A549 (cell line): ENCODE measurements around the gene HJV. TPM values are rescaled to one million over a fixed set of nuclear protein-coding genes. Genes with fewer than 3 reads are reported as not detected.

Source experiments
- ATAC-seq, 2 experiments: fragments of 200-7000 bp in 1 of 2; fragments of >200 bp in 1 of 2; cut with Nextera tagmentation in 1 of 2; cut with Tn5 transposase in 1 of 2; 3 replicates each; pipeline versions ENCODE4 v1.8.0 to v1.9.1; 2018 to 2020; ENCODE audit warnings: mild to moderate bottlenecking in 1 of 2, moderate library complexity in 1 of 2
- CTCF ChIA-PET: fragments of 300-600 bp; sonication (Branson Sonifier 250); formaldehyde crosslinking; extraction: SDS; loops from one replicate; lab custom pipeline; 2021; ENCODE audit warnings: antibody characterized with exemption, inconsistent platforms; lab: Yijun Ruan, JAX
- POLR2A ChIA-PET: fragments of 350-600 bp; formaldehyde crosslinking; extraction: SDS; loops from one replicate; lab custom pipeline; 2021; ENCODE audit warnings: antibody characterized with exemption, inconsistent platforms; lab: Yijun Ruan, JAX
- DNase-seq, 2 experiments: peaks; one replicate each; pipeline versions ENCODE4 v3.0.0 to v3.0.0-alpha.2; 2011 to 2016; ENCODE audit warnings: low read depth in 1 of 2, low spot score in 1 of 2
- FAIRE-seq: peaks from 2 replicates; lab custom pipeline; 2011; peaks lifted over from hg19 to GRCh38; lab: Jason Lieb, UNC
- H3K27ac ChIP-seq, 2 experiments: fragments of >200 bp; sonication (Bioruptor Twin); formaldehyde crosslinking; 3 replicates each; pipeline ENCODE4 v1.5.1; 2016 to 2017
- H3K4me1 ChIP-seq: fragments of >200 bp; sonication (Bioruptor Twin); formaldehyde crosslinking; 3 replicates; pipeline ENCODE4 v1.6.1; 2016
- H3K4me2 ChIP-seq: fragments of >200 bp; sonication (Bioruptor Twin); formaldehyde crosslinking; 3 replicates; pipeline ENCODE4 v1.6.1; 2016
- H3K4me3 ChIP-seq: fragments of >200 bp; sonication (Bioruptor Twin); formaldehyde crosslinking; 3 replicates; pipeline ENCODE4 v1.5.1; 2016
- H3K9me3 ChIP-seq: fragments of >200 bp; sonication (Bioruptor Twin); formaldehyde crosslinking; 3 replicates; pipeline ENCODE4 v1.6.1; 2016
- ATOH8 ChIP-seq: fragments of 250-450 bp; sonication (Bioruptor Pico); IDR thresholded peaks from 2 replicates; pipeline ENCODE4 v1.5.0; 2020; ENCODE audit warnings: low read depth, mild to moderate bottlenecking, moderate library complexity
- BCL3 ChIP-seq: fragments of >200 bp; sonication (Bioruptor Twin); formaldehyde crosslinking; IDR thresholded peaks from 3 replicates; pipeline ENCODE4 v1.6.1; 2016
- CEBPB ChIP-seq, 2 experiments: fragments of >200 bp in 1 of 2; sonication (Bioruptor Twin) in 1 of 2; formaldehyde crosslinking in 1 of 2; IDR thresholded peaks; 2 replicates each; pipeline ENCODE4 v1.6.1; 2012 to 2016
- FOXS1 ChIP-seq: fragments of 250-450 bp; sonication (Bioruptor Pico); IDR thresholded peaks from 2 replicates; pipeline ENCODE4 v1.5.0; 2020; ENCODE audit warnings: mild to moderate bottlenecking, moderate library complexity
- HOXB5 ChIP-seq: fragments of 250-450 bp; sonication (Bioruptor Pico); IDR thresholded peaks from 2 replicates; pipeline ENCODE4 v1.5.0; 2020; ENCODE audit warnings: mild to moderate bottlenecking, moderate library complexity
- JUN ChIP-seq, 2 experiments: fragments of >200 bp; sonication (Bioruptor Twin); formaldehyde crosslinking; IDR thresholded peaks; 2 replicates in 1 of 2; 3 replicates in 1 of 2; pipeline ENCODE4 v1.6.1; 2016 to 2017
- NFE2L2 ChIP-seq: fragments of 150-350 bp; conservative IDR thresholded peaks from 2 replicates; pipeline ENCODE4 v1.6.1; 2014; ENCODE audit warnings: low read length
- PHF8 ChIP-seq: fragments of 200-600 bp; sonication (generic); IDR thresholded peaks from 2 replicates; pipeline ENCODE4 v1.6.1; 2016; ENCODE audit warnings: low read depth, mild to moderate bottlenecking, antibody characterized with exemption, moderate library complexity, borderline replicate concordance
- RARB ChIP-seq: fragments of 250-450 bp; sonication (Bioruptor Pico); IDR thresholded peaks from 2 replicates; pipeline ENCODE4 v1.8.0; 2021; ENCODE audit warnings: mild to moderate bottlenecking, moderate library complexity
- ZFP36 ChIP-seq: fragments of 450-650 bp; IDR thresholded peaks from 2 replicates; pipeline ENCODE4 v1.6.1; 2014; ENCODE audit warnings: borderline replicate concordance; ENCODE audit not compliant: partially characterized antibody
- ZNF302 ChIP-seq: fragments of 250-450 bp; sonication (Bioruptor Pico); IDR thresholded peaks from 2 replicates; pipeline ENCODE4 v1.9.0; 2021; ENCODE audit warnings: inconsistent platforms, mild to moderate bottlenecking, moderate library complexity
- WGBS: methylation state at CpG from one replicate; pipeline ENCODE4 v1.1.6; 2017; ENCODE audit errors: missing lambda C conversion rate; 5-methylcytosine and 5-hydroxymethylcytosine counted together
- polyA plus RNA-seq, 4 experiments: library from polyadenylated mRNA; depleted of rRNA in 3 of 4; stranded (reverse); fragments of >200 nt; fragmentation: RNase III in 1 of 4; extraction: RNeasy Plus Mini Kit Qiagen cat#74134 plus additional on column Dnase treatment in 1 of 4; gene quantifications; 2 replicates in 3 of 4; 3 replicates in 1 of 4; pipeline ENCODE4 v1.2.3, GENCODE V29; 2011 to 2017
- small RNA-seq, 6 experiments: library from RNA; depleted of rRNA; stranded (forward); fragments of <200 nt; gene quantifications; one replicate each; pipeline ENCODE3, GENCODE V24; 2012
- TF ChIP-seq, protein P1 (sequence below): fragments of >200 bp; sonication (Bioruptor Twin); formaldehyde crosslinking; IDR thresholded peaks from 3 replicates; pipeline ENCODE4 v1.5.1; 2016

HJV gene
- polyA plus RNA-seq, 2 of the 4 experiments (the other 2 are of a cell fraction): not detected

DNA sequence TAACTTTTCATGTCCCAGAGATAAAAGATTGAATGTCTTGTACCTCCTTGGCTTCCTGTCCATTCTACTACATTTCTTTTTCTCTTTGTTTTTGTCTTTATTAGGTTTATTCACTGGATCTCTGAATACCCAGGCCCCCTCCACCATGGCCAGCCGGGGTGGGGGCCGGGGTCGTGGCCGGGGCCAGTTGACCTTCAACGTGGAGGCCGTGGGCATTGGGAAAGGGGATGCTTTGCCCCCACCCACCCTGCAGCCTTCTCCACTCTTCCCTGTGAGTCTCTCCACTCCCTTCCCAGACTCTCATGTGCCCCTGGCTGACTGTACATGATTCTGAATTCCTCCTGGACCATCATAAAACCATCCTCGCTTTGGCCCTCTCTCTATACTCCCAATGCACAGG, 46.8 kb downstream of the HJV start (continued):
- TF ChIP-seq BCL3 (no peak), ZFP36 (no peak)

GRCh38 chr1:145972580-145972979, 49.0 kb downstream of the HJV start:
- WGBS: 32% methylated on average over 7 of the region's 7 CpGs
- peak overlapping the region; percentile 31; the same call in 2 of the 3 replicates for H3K4me2 ChIP-seq
- FAIRE-seq (no peak), DNase-seq (peak in 1 of 2 experiments; percentile 42), ATAC-seq (peak; percentile 55 to 58; a peak in 3 of 6 replicates)
- ChIA-PET POLR2A (no interaction called here), CTCF (interaction anchor here (1.1 to 2.4 kb wide), 3 partner anchors 34 to 110 kb away, joined by 3 to 13 read pairs (median 7); no protein-coding TSS in a partner anchor)
- TF ChIP-seq ZNF302: no peak
- TF ChIP-seq, protein P1, sequence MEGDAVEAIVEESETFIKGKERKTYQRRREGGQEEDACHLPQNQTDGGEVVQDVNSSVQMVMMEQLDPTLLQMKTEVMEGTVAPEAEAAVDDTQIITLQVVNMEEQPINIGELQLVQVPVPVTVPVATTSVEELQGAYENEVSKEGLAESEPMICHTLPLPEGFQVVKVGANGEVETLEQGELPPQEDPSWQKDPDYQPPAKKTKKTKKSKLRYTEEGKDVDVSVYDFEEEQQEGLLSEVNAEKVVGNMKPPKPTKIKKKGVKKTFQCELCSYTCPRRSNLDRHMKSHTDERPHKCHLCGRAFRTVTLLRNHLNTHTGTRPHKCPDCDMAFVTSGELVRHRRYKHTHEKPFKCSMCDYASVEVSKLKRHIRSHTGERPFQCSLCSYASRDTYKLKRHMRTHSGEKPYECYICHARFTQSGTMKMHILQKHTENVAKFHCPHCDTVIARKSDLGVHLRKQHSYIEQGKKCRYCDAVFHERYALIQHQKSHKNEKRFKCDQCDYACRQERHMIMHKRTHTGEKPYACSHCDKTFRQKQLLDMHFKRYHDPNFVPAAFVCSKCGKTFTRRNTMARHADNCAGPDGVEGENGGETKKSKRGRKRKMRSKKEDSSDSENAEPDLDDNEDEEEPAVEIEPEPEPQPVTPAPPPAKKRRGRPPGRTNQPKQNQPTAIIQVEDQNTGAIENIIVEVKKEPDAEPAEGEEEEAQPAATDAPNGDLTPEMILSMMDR: no peak
- TF ChIP-seq FOXS1: no peak
- TF ChIP-seq CEBPB (IDR thresholded peaks at IDR 0.05): peak; percentile 64 to 65
- TF ChIP-seq NFE2L2: no peak
- 0 out of 5 replicates have a peak, but pooled peaks of 1 of the 2 experiments have one; percentile 41 for TF ChIP-seq JUN (IDR thresholded peaks at IDR 0.05)
- TF ChIP-seq PHF8: no peak
- TF ChIP-seq HOXB5 (CRISPR knock-in tag): no peak
- TF ChIP-seq RARB (CRISPR knock-in tag): no peak
- TF ChIP-seq ATOH8 (CRISPR knock-in tag): no peak
- no peak overlapping the region for H3K4me3 ChIP-seq
- H3K4me1 ChIP-seq: peaks cover 10% of the 10 kb centered on the region; the same call in 1 of the 3 replicates
- H3K9me3 ChIP-seq: peaks cover 3% of the 10 kb centered on the region; the same call in 1 of the 3 replicates
- H3K27ac ChIP-seq: peak overlapping the region; percentile 9 to 17; a peak in 1 of 6 replicates

Small RNA genes lying within 50 kb of the gene (small RNA-seq; reads per million reads assigned to genes)
- 1.5 to 563 (median 55.3) reads per million in 6 experiments for gene RNVU1-6

Other genes with a start within 250 kb of the HJV start
- gene RNF115, start 197.6 kb downstream of the HJV start, polyA plus RNA-seq (2011; rRNA removed): 18.4 and 18.8 TPM in 2 replicates
- gene RNF115, start 197.6 kb downstream of the HJV start, polyA plus RNA-seq (2017; fragmentation: RNase III; extraction: RNeasy Plus Mini Kit Qiagen cat#74134 plus additional on column Dnase treatment): 8.5 to 9.3 TPM (median 9.2 TPM) in 3 replicates
- gene POLR3C, start 197.5 kb downstream of the HJV start, polyA plus RNA-seq (2011; rRNA removed): 58.3 and 65.0 TPM in 2 replicates
- gene POLR3C, start 197.5 kb downstream of the HJV start, polyA plus RNA-seq (2017; fragmentation: RNase III; extraction: RNeasy Plus Mini Kit Qiagen cat#74134 plus additional on column Dnase treatment): 26.9 to 29.5 TPM (median 28.1 TPM) in 3 replicates
- gene NUDT17, start 176.1 kb downstream of the HJV start, polyA plus RNA-seq (2011; rRNA removed): 6.7 and 9.0 TPM in 2 replicates
- gene NUDT17, start 176.1 kb downstream of the HJV start, polyA plus RNA-seq (2017; fragmentation: RNase III; extraction: RNeasy Plus Mini Kit Qiagen cat#74134 plus additional on column Dnase treatment): 4.6 to 5.7 TPM (median 4.9 TPM) in 3 replicates
- 15.5 and 25.4 TPM in 2 replicates for gene PIAS3, start 162.7 kb downstream of the HJV start, polyA plus RNA-seq (2011; rRNA removed)
- 18.6 to 23.2 TPM (median 22.7 TPM) in 3 replicates for gene PIAS3, start 162.7 kb downstream of the HJV start, polyA plus RNA-seq (2017; fragmentation: RNase III; extraction: RNeasy Plus Mini Kit Qiagen cat#74134 plus additional on column Dnase treatment)
- not detected in 2 replicates for gene ANKRD35, start 135.9 kb downstream of the HJV start, polyA plus RNA-seq (2011; rRNA removed)
- not detected in 3 replicates for gene ANKRD35, start 135.9 kb downstream of the HJV start, polyA plus RNA-seq (2017; fragmentation: RNase III; extraction: RNeasy Plus Mini Kit Qiagen cat#74134 plus additional on column Dnase treatment)
- gene ITGA10, start 111.7 kb downstream of the HJV start, polyA plus RNA-seq (2011; rRNA removed): 0.68 and 1.1 TPM in 2 replicates
- gene ITGA10, start 111.7 kb downstream of the HJV start, polyA plus RNA-seq (2017; fragmentation: RNase III; extraction: RNeasy Plus Mini Kit Qiagen cat#74134 plus additional on column Dnase treatment): 0.62 to 1.2 TPM (median 1.1 TPM) in 3 replicates
- gene PEX11B, start 103.0 kb downstream of the HJV start, polyA plus RNA-seq (2011; rRNA removed): 35.5 and 40.6 TPM in 2 replicates
- 13.9 to 15.2 TPM (median 14.2 TPM) in 3 replicates for gene PEX11B, start 103.0 kb downstream of the HJV start, polyA plus RNA-seq (2017; fragmentation: RNase III; extraction: RNeasy Plus Mini Kit Qiagen cat#74134 plus additional on column Dnase treatment)
- 152 and 281 TPM in 2 replicates for gene RBM8A, start 94.3 kb downstream of the HJV start, polyA plus RNA-seq (2011; rRNA removed)
- 240 to 278 TPM (median 245 TPM) in 3 replicates for gene RBM8A, start 94.3 kb downstream of the HJV start, polyA plus RNA-seq (2017; fragmentation: RNase III; extraction: RNeasy Plus Mini Kit Qiagen cat#74134 plus additional on column Dnase treatment)
- 33.0 and 35.8 TPM in 2 replicates for gene LIX1L, start 63.7 kb downstream of the HJV start, polyA plus RNA-seq (2011; rRNA removed)
- gene LIX1L, start 63.7 kb downstream of the HJV start, polyA plus RNA-seq (2017; fragmentation: RNase III; extraction: RNeasy Plus Mini Kit Qiagen cat#74134 plus additional on column Dnase treatment): 8.6 to 10.5 TPM (median 10.1 TPM) in 3 replicates
- 0.30 and 0.34 TPM in 2 replicates for gene ANKRD34A, start 57.2 kb downstream of the HJV start, polyA plus RNA-seq (2011; rRNA removed)
- 0.25 to 0.59 TPM (median 0.39 TPM) in 3 replicates for gene ANKRD34A, start 57.2 kb downstream of the HJV start, polyA plus RNA-seq (2017; fragmentation: RNase III; extraction: RNeasy Plus Mini Kit Qiagen cat#74134 plus additional on column Dnase treatment)
- 11.0 and 15.7 TPM in 2 replicates for gene POLR3GL, start 57.0 kb downstream of the HJV start, polyA plus RNA-seq (2011; rRNA removed)
- 11.0 to 14.3 TPM (median 12.6 TPM) in 3 replicates for gene POLR3GL, start 57.0 kb downstream of the HJV start, polyA plus RNA-seq (2017; fragmentation: RNase III; extraction: RNeasy Plus Mini Kit Qiagen cat#74134 plus additional on column Dnase treatment)
- gene TXNIP, start 25.2 kb downstream of the HJV start, polyA plus RNA-seq (2011; rRNA removed): 3.1 and 3.3 TPM in 2 replicates
- 0.05 to 0.11 TPM in 2 of 3 replicates, not detected in the other for gene TXNIP, start 25.2 kb downstream of the HJV start, polyA plus RNA-seq (2017; fragmentation: RNase III; extraction: RNeasy Plus Mini Kit Qiagen cat#74134 plus additional on column Dnase treatment)
- 0.72 and 0.75 TPM in 2 replicates for gene NBPF10, start 123.1 kb upstream of the HJV start, polyA plus RNA-seq (2011; rRNA removed)
- 0.36 to 0.42 TPM (median 0.39 TPM) in 3 replicates for gene NBPF10, start 123.1 kb upstream of the HJV start, polyA plus RNA-seq (2017; fragmentation: RNase III; extraction: RNeasy Plus Mini Kit Qiagen cat#74134 plus additional on column Dnase treatment)
- gene NOTCH2NLA, start 207.3 kb upstream of the HJV start, polyA plus RNA-seq (2011; rRNA removed): 10.5 and 12.5 TPM in 2 replicates
- 7.5 to 8.9 TPM (median 7.7 TPM) in 3 replicates for gene NOTCH2NLA, start 207.3 kb upstream of the HJV start, polyA plus RNA-seq (2017; fragmentation: RNase III; extraction: RNeasy Plus Mini Kit Qiagen cat#74134 plus additional on column Dnase treatment)